Activated CD8-positive, alpha-beta T cell treated with anti-CD3 and anti-CD28 coated beads, Interleukin-2, amount 10 ng/mL, durations not matched to agents 7 days and 5 days (primary cell): ENCODE measurements around the gene CACNA1C. TPM values are rescaled to one million over a fixed set of nuclear protein-coding genes. Genes with fewer than 3 reads are reported as not detected.
A peak's percentile ranks its signal among the peaks of the same experiment; 100 is the strongest.

Experiments
- ATAC-seq: fragments of 150-1000 bp; cut with Tn5 transposase; one replicate; pipeline ENCODE4 v1.10.0; 2021; ENCODE audit warnings: moderate library complexity
- CTCF ChIA-PET: fragments of 350-600 bp; sonication (Branson Sonifier 250); formaldehyde crosslinking; loops from one replicate; lab custom pipeline; 2021; ENCODE audit warnings: antibody characterized with exemption; lab: Charles Lee
- POLR2A ChIA-PET: fragments of 350-600 bp; sonication (Branson Sonifier 250); formaldehyde crosslinking; loops from one replicate; lab custom pipeline; 2021; ENCODE audit warnings: antibody characterized with exemption; lab: Charles Lee
- DNase-seq: peaks from one replicate; pipeline ENCODE4 v3.0.0-alpha.2; 2020
- H3K27ac Mint-ChIP-seq: one replicate; pipeline ENCODE4 v1.8.0; 2021; ENCODE audit warnings: mild to moderate bottlenecking, mixed read lengths
- H3K27me3 Mint-ChIP-seq: one replicate; pipeline ENCODE4 v1.8.0; 2021; ENCODE audit warnings: low read depth, mixed read lengths
- H3K36me3 Mint-ChIP-seq: one replicate; pipeline ENCODE4 v1.8.0; 2021; ENCODE audit warnings: low read depth, mixed read lengths
- H3K4me1 Mint-ChIP-seq: one replicate; pipeline ENCODE4 v1.8.0; 2021; ENCODE audit warnings: low read depth, mixed read lengths
- H3K4me3 Mint-ChIP-seq: one replicate; pipeline ENCODE4 v1.8.0; 2021; ENCODE audit warnings: mild to moderate bottlenecking, mixed read lengths
- H3K9me3 Mint-ChIP-seq: one replicate; pipeline ENCODE4 v1.8.0; 2022; ENCODE audit warnings: mixed read lengths; ENCODE audit not compliant: insufficient read depth
- total RNA-seq, 2 experiments: library from RNA; stranded (reverse); gene quantifications; one replicate each; pipeline ENCODE4 v1.2.3, GENCODE V29; 2021

Gene CACNA1C
- total RNA-seq, 2 experiments from 2014 or later = 0.08 TPM

- Mint-ChIP-seq H3K27me3 (peaks cover 2% of the 10 kb centered on the region), H3K4me3 (no peak overlapping the region), H3K36me3 (no peaks in the 10 kb centered on the region), H3K27ac (no peak overlapping the region), H3K9me3 (no peaks in the 10 kb centered on the region), H3K4me1 (peaks cover 16% of the 10 kb centered on the region)
- ATAC-seq = no peak
- POLR2A ChIA-PET = no interaction called here
- CTCF ChIA-PET = interaction anchor here (1.2 kb wide), 1 partner anchor 133 kb away, joined by 3 read pairs; no protein-coding TSS in a partner anchor
- no peak for DNase-seq
Observed at GRCh38 chr12:2528001-2528400, 475.2 kb downstream of the CACNA1C start.

DNA sequence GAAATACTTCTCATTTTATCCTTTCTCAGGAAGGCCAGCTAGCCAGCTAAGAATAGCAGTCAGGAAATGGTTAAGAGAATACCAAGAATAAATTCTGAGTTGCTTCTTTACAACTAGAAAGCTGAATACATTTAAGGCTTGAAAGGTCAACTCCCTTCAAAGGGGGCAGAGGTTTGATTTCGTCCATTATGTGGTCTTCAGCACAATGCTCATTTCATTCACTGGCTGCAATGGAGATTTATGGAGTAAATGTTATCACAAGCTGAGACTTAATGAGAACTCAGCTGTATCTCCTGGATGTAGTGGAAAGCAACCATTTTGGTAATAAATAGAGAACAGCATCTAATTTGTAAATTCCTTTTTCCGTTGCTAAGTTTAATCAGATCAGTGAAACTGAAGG, 477.0 kb downstream of the CACNA1C start:
- H3K27ac Mint-ChIP-seq = no peak overlapping the region

DNA sequence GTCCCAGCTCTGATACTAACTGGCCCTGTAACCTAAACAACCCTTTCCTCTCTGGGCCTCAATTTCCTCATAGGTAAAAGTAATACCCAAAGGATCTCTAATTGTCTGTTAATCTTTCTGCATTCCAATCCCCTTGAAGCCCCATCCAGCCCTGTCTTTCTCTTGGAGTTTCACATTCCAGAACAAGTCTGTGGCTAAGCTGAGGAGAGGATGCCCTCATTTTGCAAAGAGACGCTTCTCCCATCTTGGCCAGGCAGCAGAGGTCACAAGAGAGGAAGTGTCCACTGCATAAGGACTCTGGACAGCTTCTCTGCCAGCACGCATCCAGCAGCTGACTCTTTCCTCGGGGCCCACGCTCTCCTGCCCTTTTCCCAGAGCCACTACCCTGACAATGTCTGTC, 478.6 kb downstream of the CACNA1C start:
- POLR2A ChIA-PET = no interaction called here

More for the DNA sequence above, 477.0 kb downstream of the CACNA1C start:
- Mint-ChIP-seq H3K27me3 (peaks cover 2% of the 10 kb centered on the region), H3K9me3 (no peaks in the 10 kb centered on the region), H3K4me3 (no peak overlapping the region), H3K36me3 (no peaks in the 10 kb centered on the region), H3K4me1 (peaks cover 16% of the 10 kb centered on the region)
- CTCF ChIA-PET = no interaction called here
- POLR2A ChIA-PET = no interaction called here
- no peak for DNase-seq
- no peak for ATAC-seq

GRCh38 chr12:2533036-2533435, 480.2 kb downstream of the CACNA1C start:
- peaks cover 2% of the 10 kb centered on the region for H3K27me3 Mint-ChIP-seq
- no peaks in the 10 kb centered on the region for H3K9me3 Mint-ChIP-seq
- ChIA-PET POLR2A (interaction anchor here (0.6 kb wide), 1 partner anchor 169 kb away, joined by 3 read pairs; no protein-coding TSS in a partner anchor), CTCF (no interaction called here)
- H3K4me3 Mint-ChIP-seq = no peak overlapping the region
- H3K27ac Mint-ChIP-seq = no peak overlapping the region
- DNase-seq (no peak), ATAC-seq (no peak)
- H3K36me3 Mint-ChIP-seq = no peaks in the 10 kb centered on the region
- H3K4me1 Mint-ChIP-seq = peaks cover 16% of the 10 kb centered on the region

More for the DNA sequence above, 478.6 kb downstream of the CACNA1C start:
- H3K4me1 Mint-ChIP-seq = peaks cover 16% of the 10 kb centered on the region
- H3K36me3 Mint-ChIP-seq = no peaks in the 10 kb centered on the region
- DNase-seq (no peak), ATAC-seq (no peak)
- peaks cover 2% of the 10 kb centered on the region for H3K27me3 Mint-ChIP-seq
- H3K9me3 Mint-ChIP-seq = no peaks in the 10 kb centered on the region
- H3K4me3 Mint-ChIP-seq = no peak overlapping the region
- CTCF ChIA-PET = no interaction called here
- no peak overlapping the region for H3K27ac Mint-ChIP-seq

- H3K27me3 Mint-ChIP-seq = no peaks in the 10 kb centered on the region
- ATAC-seq (no peak), DNase-seq (no peak)
- H3K4me3 Mint-ChIP-seq = no peak overlapping the region
- POLR2A ChIA-PET = no interaction called here
- no peak overlapping the region for H3K27ac Mint-ChIP-seq
- H3K4me1 Mint-ChIP-seq = no peaks in the 10 kb centered on the region
- no peaks in the 10 kb centered on the region for H3K9me3 Mint-ChIP-seq
- no peaks in the 10 kb centered on the region for H3K36me3 Mint-ChIP-seq
- CTCF ChIA-PET = interaction anchor here (0.6 kb wide), 1 partner anchor 596 kb away, joined by 3 read pairs; no protein-coding TSS in a partner anchor
Observed at GRCh38 chr12:2535583-2536204, 482.9 kb downstream of the CACNA1C start.

GRCh38 chr12:2536724-2537123, 483.9 kb downstream of the CACNA1C start:
- no peak overlapping the region for H3K27ac Mint-ChIP-seq
- CTCF ChIA-PET = no interaction called here
- H3K4me1 Mint-ChIP-seq = no peaks in the 10 kb centered on the region
- ATAC-seq (no peak), DNase-seq (no peak)
- no peaks in the 10 kb centered on the region for H3K36me3 Mint-ChIP-seq
- no peaks in the 10 kb centered on the region for H3K27me3 Mint-ChIP-seq
- POLR2A ChIA-PET = no interaction called here
- no peaks in the 10 kb centered on the region for H3K9me3 Mint-ChIP-seq
- H3K4me3 Mint-ChIP-seq = no peak overlapping the region

GRCh38 chr12:2537868-2538541, 485.2 kb downstream of the CACNA1C start:
- ATAC-seq (no peak), DNase-seq (no peak)
- Mint-ChIP-seq H3K4me3 (no peak overlapping the region), H3K27me3 (peaks cover 3% of the 10 kb centered on the region), H3K9me3 (no peaks in the 10 kb centered on the region), H3K36me3 (no peaks in the 10 kb centered on the region), H3K4me1 (no peaks in the 10 kb centered on the region), H3K27ac (no peak overlapping the region)
- POLR2A ChIA-PET = no interaction called here
- CTCF ChIA-PET = no interaction called here

- H3K27ac Mint-ChIP-seq = no peak overlapping the region
- POLR2A ChIA-PET = no interaction called here
- H3K4me3 Mint-ChIP-seq = no peak overlapping the region
- H3K36me3 Mint-ChIP-seq = no peaks in the 10 kb centered on the region
- peaks cover 3% of the 10 kb centered on the region for H3K27me3 Mint-ChIP-seq
- H3K9me3 Mint-ChIP-seq = no peaks in the 10 kb centered on the region
- peaks cover 19% of the 10 kb centered on the region for H3K4me1 Mint-ChIP-seq
- DNase-seq = no peak
- CTCF ChIA-PET = no interaction called here
- no peak for ATAC-seq
Observed at GRCh38 chr12:2539938-2540337, 487.2 kb downstream of the CACNA1C start.

DNA sequence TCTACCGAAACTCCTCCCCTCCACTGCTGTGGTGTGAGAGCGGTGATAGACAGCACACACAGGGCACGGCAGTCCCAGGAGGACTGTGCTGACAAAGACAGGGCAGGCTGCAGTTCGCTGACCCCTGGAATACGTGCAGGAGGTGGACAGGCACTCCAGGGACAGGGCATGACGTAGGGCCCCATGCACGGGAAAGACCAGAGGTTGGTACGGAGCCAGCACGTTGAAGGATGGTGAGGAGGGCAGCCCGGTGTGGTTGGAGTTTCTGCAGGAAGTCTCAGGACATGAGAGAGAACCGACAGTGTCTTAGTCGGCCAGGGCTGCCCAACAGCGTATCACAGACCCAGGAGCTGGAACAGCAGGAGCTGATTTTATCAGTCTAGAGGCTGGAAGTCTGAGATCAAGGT, 487.8 kb downstream of the CACNA1C start:
- H3K9me3 Mint-ChIP-seq = no peaks in the 10 kb centered on the region
- ChIA-PET POLR2A (no interaction called here), CTCF (no interaction called here)
- peaks cover 19% of the 10 kb centered on the region for H3K4me1 Mint-ChIP-seq
- DNase-seq (no peak), ATAC-seq (no peak)
- peaks cover 3% of the 10 kb centered on the region for H3K27me3 Mint-ChIP-seq
- H3K27ac Mint-ChIP-seq = no peak overlapping the region
- no peak overlapping the region for H3K4me3 Mint-ChIP-seq
- H3K36me3 Mint-ChIP-seq = no peaks in the 10 kb centered on the region

- no peak overlapping the region for H3K27ac Mint-ChIP-seq
- no peaks in the 10 kb centered on the region for H3K36me3 Mint-ChIP-seq
- ChIA-PET POLR2A (no interaction called here), CTCF (no interaction called here)
- H3K4me3 Mint-ChIP-seq = no peak overlapping the region
- H3K9me3 Mint-ChIP-seq = no peaks in the 10 kb centered on the region
- DNase-seq = no peak
- peaks cover 3% of the 10 kb centered on the region for H3K27me3 Mint-ChIP-seq
- ATAC-seq = no peak
- H3K4me1 Mint-ChIP-seq = peaks cover 19% of the 10 kb centered on the region
Observed at GRCh38 chr12:2541631-2542204, 488.9 kb downstream of the CACNA1C start.

DNA sequence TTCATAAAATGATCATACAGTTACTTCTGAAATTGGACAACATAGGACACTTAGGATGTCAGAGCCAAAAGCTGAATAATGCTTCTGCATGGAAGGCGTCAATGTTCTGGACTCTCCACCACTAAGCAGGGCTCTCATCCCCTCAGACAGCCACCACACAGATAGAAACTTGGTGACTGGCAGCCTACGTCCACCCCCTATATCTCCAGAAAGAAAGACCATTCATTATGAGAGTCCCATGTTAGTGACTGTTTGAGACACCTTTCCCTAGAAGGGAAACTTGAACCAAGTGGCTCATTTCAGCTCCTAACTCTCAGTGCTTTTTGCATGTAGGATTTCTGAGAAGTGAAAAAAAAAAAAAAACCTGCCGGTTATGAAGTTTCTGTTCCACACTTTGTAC, 491.0 kb downstream of the CACNA1C start:
- H3K27ac Mint-ChIP-seq = peak overlapping the region; percentile 53
- POLR2A ChIA-PET = no interaction called here

GRCh38 chr12:2544230-2544629, 491.4 kb downstream of the CACNA1C start:
- ChIA-PET CTCF (no interaction called here), POLR2A (no interaction called here)
- H3K9me3 Mint-ChIP-seq = no peaks in the 10 kb centered on the region
- DNase-seq (peak; percentile 23), ATAC-seq (no peak)
- H3K27ac Mint-ChIP-seq = peak overlapping the region; percentile 53
- H3K4me3 Mint-ChIP-seq = peak overlapping the region; percentile 12
- no peaks in the 10 kb centered on the region for H3K36me3 Mint-ChIP-seq
- H3K27me3 Mint-ChIP-seq = peaks cover 3% of the 10 kb centered on the region
- H3K4me1 Mint-ChIP-seq = peaks cover 19% of the 10 kb centered on the region

More for the DNA sequence above, 491.0 kb downstream of the CACNA1C start:
- Mint-ChIP-seq H3K27me3 (peaks cover 3% of the 10 kb centered on the region), H3K4me1 (peaks cover 19% of the 10 kb centered on the region), H3K9me3 (no peaks in the 10 kb centered on the region), H3K36me3 (no peaks in the 10 kb centered on the region), H3K4me3 (peak overlapping the region; percentile 12)
- no peak for ATAC-seq
- DNase-seq = no peak
- CTCF ChIA-PET = no interaction called here
